Activated CD8-positive, alpha-beta T cell treated with anti-CD3 and anti-CD28 coated beads for 36 hours (primary cell): ENCODE results near the gene DNAJC1. TPM values are rescaled to one million over a fixed set of nuclear protein-coding genes. Genes with fewer than 3 reads are reported as not detected.
A peak's percentile ranks its signal among the peaks of the same experiment; 100 is the strongest.

ENCODE experiments used
- ATAC-seq: fragments of 200-7000 bp; cut with Tn5 transposase; one replicate; pipeline ENCODE4 v1.10.0; 2021; ENCODE audit warnings: mild to moderate bottlenecking, moderate library complexity
- CTCF ChIA-PET: fragments of 350-600 bp; sonication (Branson Sonifier 250); formaldehyde crosslinking; loops from one replicate; lab custom pipeline; 2021; ENCODE audit warnings: antibody characterized with exemption; lab: Charles Lee
- POLR2A ChIA-PET: fragments of 350-600 bp; sonication (Branson Sonifier 250); formaldehyde crosslinking; loops from one replicate; lab custom pipeline; 2021; ENCODE audit warnings: antibody characterized with exemption; lab: Charles Lee
- DNase-seq: peaks from one replicate; pipeline ENCODE4 v3.0.0-alpha.2; 2020
- H3K27ac Mint-ChIP-seq: one replicate; pipeline ENCODE4 v1.8.0; 2021; ENCODE audit warnings: mild to moderate bottlenecking, mixed read lengths
- H3K27me3 Mint-ChIP-seq: one replicate; pipeline ENCODE4 v1.8.0; 2021; ENCODE audit warnings: mixed read lengths
- H3K36me3 Mint-ChIP-seq: one replicate; pipeline ENCODE4 v1.8.0; 2021; ENCODE audit warnings: low read depth, mixed read lengths
- H3K4me1 Mint-ChIP-seq: one replicate; pipeline ENCODE4 v1.8.0; 2021; ENCODE audit warnings: low read depth, mixed read lengths
- H3K4me3 Mint-ChIP-seq: one replicate; pipeline ENCODE4 v1.8.0; 2021; ENCODE audit warnings: mild to moderate bottlenecking, moderate library complexity, mixed read lengths
- H3K9me3 Mint-ChIP-seq: one replicate; pipeline ENCODE4 v1.8.0; 2021; ENCODE audit warnings: mixed read lengths
- CTCF ChIP-seq: fragments of 200-600 bp; IDR thresholded peaks from one replicate; pipeline ENCODE4 v1.8.0; 2022; ENCODE audit warnings: antibody characterized with exemption, mild to moderate bottlenecking
- intact Hi-C: fragments of 100-400 bp; cut with micrococcal nuclease; formaldehyde crosslinking; loops from one replicate; pipeline ENCODE4 v1.10.0; 2022
- total RNA-seq, 2 experiments: library from RNA; stranded (reverse); gene quantifications; one replicate each; pipeline ENCODE4 v1.2.3, GENCODE V29; 2021

The DNAJC1 gene
- total RNA-seq, 2 experiments from 2014 or later = 19.3 to 23.7 TPM

- no peak for TF ChIP-seq CTCF
- peaks cover 7% of the 10 kb centered on the region for H3K36me3 Mint-ChIP-seq
- peaks cover 4% of the 10 kb centered on the region for H3K27me3 Mint-ChIP-seq
- peaks cover 27% of the 10 kb centered on the region for H3K4me1 Mint-ChIP-seq
- peak; percentile 14 for ATAC-seq
- peak overlapping the region; percentile 92 for H3K27ac Mint-ChIP-seq
- peak overlapping the region; percentile 89 for H3K4me3 Mint-ChIP-seq
- H3K9me3 Mint-ChIP-seq = peaks cover 5% of the 10 kb centered on the region
- intact Hi-C loops = loop anchor here (5.0 to 10.0 kb wide), 4 partner anchors 222 to 985 kb away; no protein-coding TSS in a partner anchor
- ChIA-PET CTCF (interaction anchor here (0.5 to 5.0 kb wide), 9 partner anchors 9 to 986 kb away, joined by 3 to 19 read pairs (median 4); no protein-coding TSS in a partner anchor), POLR2A (interaction anchor here (0.6 to 1.9 kb wide), 8 partner anchors 10 to 545 kb away, joined by 3 to 10 read pairs (median 4); no protein-coding TSS in a partner anchor)
- DNase-seq = peak; percentile 6
These were observed 846 bp downstream of the DNAJC1 start for GRCh38 chr10:22002591-22003176.

- ChIA-PET CTCF (no interaction called here), POLR2A (no interaction called here)
- Mint-ChIP-seq H3K36me3 (peaks cover 6% of the 10 kb centered on the region), H3K27ac (no peak overlapping the region), H3K4me1 (peaks cover 24% of the 10 kb centered on the region), H3K9me3 (no peaks in the 10 kb centered on the region), H3K27me3 (no peaks in the 10 kb centered on the region), H3K4me3 (no peak overlapping the region)
- intact Hi-C loops = no loop called here
- TF ChIP-seq CTCF = no peak
- ATAC-seq (no peak), DNase-seq (no peak)
These were observed 8.0 kb downstream of the DNAJC1 start for GRCh38 chr10:21995557-21995956.

- intact Hi-C loops = no loop called here
- Mint-ChIP-seq H3K4me1 (peaks cover 16% of the 10 kb centered on the region), H3K4me3 (no peak overlapping the region), H3K27ac (no peak overlapping the region), H3K36me3 (no peaks in the 10 kb centered on the region), H3K27me3 (no peaks in the 10 kb centered on the region), H3K9me3 (no peaks in the 10 kb centered on the region)
- ATAC-seq = peak; percentile 10
- peak; percentile 72 for TF ChIP-seq CTCF
- no peak for DNase-seq
- CTCF ChIA-PET = interaction anchor here (0.6 to 4.5 kb wide), 25 partner anchors 9 to 1673 kb away, joined by 3 to 35 read pairs (median 4); partner anchors contain the start of genes BMI1 and DNAJC1
- POLR2A ChIA-PET = interaction anchor here (2.7 kb wide), 1 partner anchor 10 kb away, joined by 10 read pairs; the partner anchor contains the start of gene DNAJC1
These were observed 10.0 kb downstream of the DNAJC1 start for GRCh38 chr10:21993360-21994001.

GRCh38 chr10:21991785-21992184 lies 11.7 kb downstream of the DNAJC1 start:
- H3K27me3 Mint-ChIP-seq = no peaks in the 10 kb centered on the region

More at GRCh38 chr10:21991785-21992184, 11.7 kb downstream of the DNAJC1 start:
- Mint-ChIP-seq H3K36me3 (no peaks in the 10 kb centered on the region), H3K9me3 (no peaks in the 10 kb centered on the region), H3K27ac (no peak overlapping the region), H3K4me3 (no peak overlapping the region), H3K4me1 (peaks cover 13% of the 10 kb centered on the region)
- no peak for TF ChIP-seq CTCF
- ChIA-PET POLR2A (interaction anchor here (2.7 kb wide), 1 partner anchor 12 kb away, joined by 10 read pairs; the partner anchor contains the start of gene DNAJC1), CTCF (interaction anchor here (0.9 to 4.5 kb wide), 6 partner anchors 8 to 998 kb away, joined by 3 to 35 read pairs (median 4); partner anchors contain the start of genes COMMD3 and DNAJC1)
- DNase-seq = no peak
- ATAC-seq = no peak
- intact Hi-C loops = no loop called here
